IMR-90 (cell line): Measurements from ENCODE around the gene SLC35A4. TPM values are rescaled to one million over a fixed set of nuclear protein-coding genes. Genes with fewer than 3 reads are reported as not detected.

Experiments
- ATAC-seq: fragments of 200-7000 bp; cut with Tn5 transposase; 2 replicates; pipeline ENCODE4 v1.9.1; 2020; ENCODE audit warnings: low read depth, mild to moderate bottlenecking, moderate library complexity
- BruUV-seq: library from RNA; stranded (reverse); fragments of 400-500 nt; replicated peaks from 2 replicates; lab custom pipeline; 2021; lab: Mats Ljungman, UMichigan
- CTCF ChIA-PET: fragments of 300-600 bp; formaldehyde crosslinking; extraction: SDS; loops from one replicate; lab custom pipeline; 2021; ENCODE audit warnings: antibody characterized with exemption; lab: Yijun Ruan, JAX
- POLR2A ChIA-PET: fragments of 300-600 bp; sonication (Branson Sonifier 250); formaldehyde crosslinking; loops from one replicate; lab custom pipeline; 2022; ENCODE audit warnings: antibody characterized with exemption; ENCODE audit not compliant: unreplicated experiment; lab: Charles Lee
- DNase-seq: peaks from one replicate; pipeline ENCODE4 v3.0.0; 2013
- H2AFZ ChIP-seq: replicated peaks from 2 replicates; pipeline ENCODE3; 2013; ENCODE audit warnings: low read length, mild to moderate bottlenecking; ENCODE audit not compliant: poor library complexity
- H2AK5ac ChIP-seq: 2 replicates; pipeline ENCODE4 v1.6.1; 2013; ENCODE audit warnings: low read depth, low read length, inconsistent platforms
- H2AK9ac ChIP-seq: replicated peaks from 2 replicates; pipeline ENCODE3; 2013; ENCODE audit warnings: mild to moderate bottlenecking, low read depth, low read length, moderate library complexity; ENCODE audit not compliant: poor library complexity
- H2BK120ac ChIP-seq: 2 replicates; pipeline ENCODE4 v1.6.1; 2013; ENCODE audit warnings: low read depth, low read length, inconsistent platforms
- H2BK15ac ChIP-seq: 3 replicates; pipeline ENCODE4 v1.6.1; 2013; ENCODE audit warnings: low read depth, low read length, inconsistent platforms
- H2BK20ac ChIP-seq: 2 replicates; pipeline ENCODE4 v1.6.1; 2013; ENCODE audit warnings: low read depth, mild to moderate bottlenecking, inconsistent platforms, low read length, moderate library complexity
- H2BK5ac ChIP-seq: 2 replicates; pipeline ENCODE4 v1.6.1; 2013; ENCODE audit warnings: mild to moderate bottlenecking, low read depth, low read length, inconsistent platforms; ENCODE audit not compliant: poor library complexity, severe bottlenecking
- H3K14ac ChIP-seq: replicated peaks from 2 replicates; pipeline ENCODE4 v1.6.1; 2013; ENCODE audit warnings: low read depth, low read length, inconsistent platforms
- H3K18ac ChIP-seq: 2 replicates; pipeline ENCODE4 v1.6.1; 2013; ENCODE audit warnings: low read depth, low read length, control low read depth
- H3K23ac ChIP-seq: 2 replicates; pipeline ENCODE4 v1.6.1; 2013; ENCODE audit warnings: low read depth, low read length, inconsistent platforms
- H3K27ac ChIP-seq: 2 replicates; pipeline ENCODE4 v1.5.1; 2013; ENCODE audit warnings: mild to moderate bottlenecking, control low read depth, low read length; ENCODE audit not compliant: insufficient read depth
- H3K27me3 ChIP-seq: 2 replicates; pipeline ENCODE4 v1.6.1; 2013; ENCODE audit warnings: low read length; ENCODE audit not compliant: control insufficient read depth, insufficient read depth
- H3K36me3 ChIP-seq: 2 replicates; pipeline ENCODE4 v1.6.1; 2013; ENCODE audit warnings: low read length, mixed read lengths; ENCODE audit not compliant: control insufficient read depth, insufficient read depth
- H3K4ac ChIP-seq: 2 replicates; pipeline ENCODE4 v1.6.1; 2013; ENCODE audit warnings: low read depth, low read length, inconsistent platforms
- H3K4me1 ChIP-seq: 2 replicates; pipeline ENCODE4 v1.6.1; 2013; ENCODE audit warnings: low read length, mixed read lengths; ENCODE audit not compliant: control insufficient read depth, insufficient read depth
- H3K4me2 ChIP-seq: 2 replicates; pipeline ENCODE4 v1.6.1; 2013; ENCODE audit warnings: low read depth, mild to moderate bottlenecking, control low read depth, low read length, moderate library complexity
- H3K4me3 ChIP-seq: 2 replicates; pipeline ENCODE4 v1.5.1; 2013; ENCODE audit warnings: low read depth, mild to moderate bottlenecking, control low read depth, low read length, moderate library complexity; ENCODE audit not compliant: insufficient read depth
- H3K56ac ChIP-seq: 2 replicates; pipeline ENCODE4 v1.6.1; 2013; ENCODE audit warnings: low read length, inconsistent platforms; ENCODE audit not compliant: insufficient read depth; ENCODE audit errors: extremely low read depth
- H3K79me1 ChIP-seq, 2 experiments: 2 replicates each; pipeline ENCODE4 v1.6.1; 2013; ENCODE audit warnings: low read length in 2 of 2, inconsistent platforms in 1 of 2, low read depth in 1 of 2
- H3K9ac ChIP-seq: 2 replicates; pipeline ENCODE4 v1.6.1; 2013; ENCODE audit warnings: low read depth, low read length, control low read depth
- H3K9me1 ChIP-seq: 2 replicates; pipeline ENCODE4 v1.6.1; 2013; ENCODE audit warnings: low read length, inconsistent platforms; ENCODE audit not compliant: insufficient read depth
- H3K9me3 ChIP-seq: 2 replicates; pipeline ENCODE4 v1.6.1; 2013; ENCODE audit warnings: low read length; ENCODE audit not compliant: control insufficient read depth, insufficient read depth
- H4K20me1 ChIP-seq: 2 replicates; pipeline ENCODE4 v1.6.1; 2013; ENCODE audit warnings: low read length, inconsistent platforms; ENCODE audit not compliant: insufficient read depth
- H4K5ac ChIP-seq: 2 replicates; pipeline ENCODE4 v1.6.1; 2013; ENCODE audit warnings: mild to moderate bottlenecking, low read depth, low read length, control low read depth
- H4K8ac ChIP-seq, 2 experiments: 2 replicates each; pipeline ENCODE4 v1.6.1; 2013; ENCODE audit warnings: low read depth in 2 of 2, low read length in 2 of 2, control low read depth in 1 of 2, inconsistent platforms in 1 of 2
- H4K91ac ChIP-seq: 2 replicates; pipeline ENCODE4 v1.6.1; 2013; ENCODE audit warnings: low read depth, low read length, inconsistent platforms; ENCODE audit not compliant: insufficient read depth
- BHLHE40 ChIP-seq: fragments of 150-350 bp; IDR thresholded peaks from 2 replicates; pipeline ENCODE4 v1.6.1; 2016; ENCODE audit warnings: mild to moderate bottlenecking, low read depth, low read length
- CEBPB ChIP-seq: IDR thresholded peaks from 2 replicates; pipeline ENCODE4 v1.6.1; 2012; ENCODE audit warnings: low read depth, low read length, improper control_type of control experiment
- CHD1 ChIP-seq: IDR thresholded peaks from 2 replicates; pipeline ENCODE4 v1.6.1; 2012; ENCODE audit warnings: low read depth, low read length, improper control_type of control experiment
- CTCF ChIP-seq: conservative IDR thresholded peaks from 2 replicates; pipeline ENCODE4 v1.5.1; 2012; ENCODE audit warnings: mild to moderate bottlenecking, low read depth, low read length, improper control_type of control experiment
- FOS ChIP-seq: fragments of 150-350 bp; IDR thresholded peaks from 2 replicates; pipeline ENCODE4 v1.6.1; 2016; ENCODE audit warnings: low read depth, low read length
- MAFK ChIP-seq: IDR thresholded peaks from 2 replicates; pipeline ENCODE4 v1.6.1; 2012; ENCODE audit warnings: low read depth, low read length, improper control_type of control experiment
- MXI1 ChIP-seq: IDR thresholded peaks from 2 replicates; pipeline ENCODE4 v1.6.1; 2012; ENCODE audit warnings: low read depth, mild to moderate bottlenecking, low read length, moderate library complexity, borderline replicate concordance
- NFE2L2 ChIP-seq: fragments of 150-350 bp; IDR thresholded peaks from 2 replicates; pipeline ENCODE4 v1.6.1; 2016; ENCODE audit warnings: low read depth, mild to moderate bottlenecking, low read length
- RCOR1 ChIP-seq: IDR thresholded peaks from 2 replicates; pipeline ENCODE4 v1.6.1; 2012; ENCODE audit warnings: mild to moderate bottlenecking, low read length, improper control_type of control experiment; ENCODE audit not compliant: insufficient replicate concordance
- RFX5 ChIP-seq: IDR thresholded peaks from 2 replicates; pipeline ENCODE4 v1.8.0; 2012; ENCODE audit warnings: low read depth, mild to moderate bottlenecking, low read length, moderate library complexity
- SMC3 ChIP-seq: fragments of 150-350 bp; IDR thresholded peaks from 2 replicates; pipeline ENCODE4 v1.6.1; 2016; ENCODE audit warnings: low read depth, mild to moderate bottlenecking, antibody characterized with exemption, low read length, moderate library complexity
- USF2 ChIP-seq: fragments of 150-350 bp; IDR thresholded peaks from 2 replicates; pipeline ENCODE4 v1.6.1; 2017; ENCODE audit warnings: mild to moderate bottlenecking, antibody characterized with exemption, low read length, low read depth
- WGBS, 2 experiments: methylation state at CpG; one replicate each; pipeline versions ENCODE4 v1.1.5 to v1.1.7; 2013; ENCODE audit warnings: missing lambda C conversion rate in 2 of 2; ENCODE audit not compliant: insufficient read length in 1 of 2; ENCODE audit errors: extremely low coverage in 2 of 2; 5-methylcytosine and 5-hydroxymethylcytosine counted together
- dilution Hi-C: fragments of 300-500 bp; cut with HindIII; formaldehyde crosslinking; loops from one replicate; pipeline ENCODE4 v1.14.3; 2018; ENCODE audit warnings: low sequenced_read_pairs; ENCODE audit not compliant: unreplicated experiment
- in situ Hi-C: fragments of 300-500 bp; cut with MboI; formaldehyde crosslinking; loops from 3 replicates; pipeline ENCODE4 v1.14.3; 2019; ENCODE audit warnings: low sequenced_read_pairs, inconsistent platforms, mixed read lengths
- intact Hi-C: fragments of 100-400 bp; cut with micrococcal nuclease; formaldehyde crosslinking; loops from 2 replicates; pipeline ENCODE4 v1.10.0; 2022
- polyA plus RNA-seq, 3 experiments: library from polyadenylated mRNA; depleted of rRNA; stranded (reverse); fragments of >200 nt; gene quantifications; 2 replicates each; pipeline ENCODE4 v1.2.3, GENCODE V29; 2012; ENCODE audit warnings: low replicate concordance in 1 of 3
- total RNA-seq: library from RNA; depleted of rRNA; stranded (reverse); fragments of >200 nt; gene quantifications from 2 replicates; pipeline ENCODE4 v1.2.3, GENCODE V29; 2012

SLC35A4 gene
- total and polyA plus RNA-seq, 2 of the 4 experiments (the other 2 are of a cell fraction): 19.2 to 66.4 TPM

- Histone ChIP-seq H4K91ac (no peak overlapping the region), H3K23ac (no peak overlapping the region), H3K9me1 (0 out of 2 replicates have a peak, but pooled peaks cover 3% of the 10 kb centered on the region), H3K27ac (no peak overlapping the region), H3K9ac (no peak overlapping the region), H3K18ac (no peak overlapping the region), H2BK120ac (no peak overlapping the region), H3K9me3 (no peaks in the 10 kb centered on the region), H2BK20ac (no peak overlapping the region), H2AFZ (no peak overlapping the region), H2AK5ac (no peak overlapping the region), H3K14ac (no peak overlapping the region), H3K4me2 (no peak overlapping the region), H3K4me3 (no peak overlapping the region), H3K79me1 (peaks cover 18 to 80% of the 10 kb centered on the region in 2 experiments; a peak in 3 of 4 replicates), H4K5ac (no peak overlapping the region), H3K4ac (no peak overlapping the region), H3K27me3 (no peaks in the 10 kb centered on the region), H2BK15ac (no peak overlapping the region), H2BK5ac (no peak overlapping the region), H3K56ac (no peak overlapping the region), H4K8ac (no peak overlapping the region), H3K36me3 (peaks cover 32% of the 10 kb centered on the region), H4K20me1 (peaks cover 42% of the 10 kb centered on the region), H3K4me1 (peaks cover 24% of the 10 kb centered on the region), H2AK9ac (no peak overlapping the region)
- POLR2A ChIA-PET: no interaction called here
- in situ Hi-C loops (no loop called here), intact Hi-C loops (no loop called here), dilution Hi-C loops (no loop called here)
- DNase-seq (no peak), ATAC-seq (no peak)
- BruUV-seq: no TSS peak
- WGBS, 2 experiments: no CpG with 5 or more reads among the region's 4 CpGs
- CTCF ChIA-PET: interaction anchor here (0.7 kb wide), 1 partner anchor 179 kb away, joined by 3 read pairs; no protein-coding TSS in a partner anchor
- TF ChIP-seq MAFK: no peak
- TF ChIP-seq CTCF: no peak
- TF ChIP-seq RFX5: no peak
- no peak for TF ChIP-seq FOS
- no peak for TF ChIP-seq USF2
- TF ChIP-seq NFE2L2: no peak
- no peak for TF ChIP-seq SMC3
- no peak for TF ChIP-seq MXI1
- no peak for TF ChIP-seq RCOR1
- no peak for TF ChIP-seq CHD1
- TF ChIP-seq BHLHE40: no peak
- no peak for TF ChIP-seq CEBPB
These were observed 12.8 kb upstream of the SLC35A4 start for GRCh38 chr5:140551872-140552271.
